Muscle of arm (tissue), 12 donors: ENCODE measurements around the gene PATJ. TPM values are rescaled to one million over a fixed set of nuclear protein-coding genes. Genes with fewer than 3 reads are reported as not detected.
"Not testable (repeated sequence)": the region's sequence is repeated elsewhere in the genome, so short reads cannot be mapped to it uniquely, and the experiment has no call there.

ENCODE experiments used
- DNase-seq: peaks from one replicate; pipeline ENCODE4 v3.0.0-alpha.2; 2013
- polyA plus RNA-seq, 12 donors: library from polyadenylated mRNA; unstranded; fragments of 120-200 nt; gene quantifications; one replicate each; pipeline ENCODE4 v1.2.1, GENCODE V29; 2013; ENCODE audit not compliant: insufficient read length in 12 of 12

The PATJ gene
- polyA plus RNA-seq, 12 donors: 2.3 to 17.1 (median 4.1) TPM; not detected in 1

DNA sequence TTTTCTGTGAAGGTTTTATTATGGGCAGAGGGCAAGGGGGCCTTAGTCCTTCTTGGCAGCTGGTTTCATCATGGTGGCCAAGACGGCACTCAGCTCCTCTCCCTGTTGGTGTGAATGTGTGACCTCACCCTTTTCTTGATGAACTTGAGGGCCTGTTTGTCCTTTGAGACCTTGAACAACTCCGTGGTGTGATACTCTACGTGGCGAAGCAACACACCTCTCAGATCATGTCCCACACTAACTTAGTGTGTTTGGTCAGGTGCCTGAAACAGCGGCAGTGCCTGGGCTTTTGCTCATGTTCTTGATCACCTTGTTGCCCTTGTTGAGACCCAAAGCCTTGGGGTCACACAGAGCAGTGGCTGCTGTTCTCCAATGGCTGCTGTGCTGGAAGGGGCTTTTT is 465.8 kb downstream of the PATJ start:
- no peak for DNase-seq

DNA sequence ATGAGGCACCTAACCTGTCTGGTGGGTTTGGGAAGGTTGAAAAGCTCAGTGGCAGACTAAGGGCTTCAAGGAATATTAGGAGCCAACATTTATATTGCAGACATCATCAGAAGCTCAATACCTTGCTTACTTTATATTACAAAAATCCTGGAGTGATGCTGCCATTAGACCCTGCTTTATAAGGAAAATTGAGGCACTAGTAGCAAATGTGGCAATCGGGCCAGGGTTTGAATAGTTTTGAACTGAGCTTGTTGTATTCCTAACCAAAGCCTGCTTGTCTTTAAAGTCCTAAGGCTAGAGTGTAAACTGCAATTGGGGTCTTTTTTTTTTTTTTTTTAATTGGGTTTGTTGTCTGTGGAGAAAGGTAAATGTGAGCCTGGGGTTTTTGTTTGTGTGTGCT is 466.7 kb downstream of the PATJ start:
- DNase-seq: no peak

DNA sequence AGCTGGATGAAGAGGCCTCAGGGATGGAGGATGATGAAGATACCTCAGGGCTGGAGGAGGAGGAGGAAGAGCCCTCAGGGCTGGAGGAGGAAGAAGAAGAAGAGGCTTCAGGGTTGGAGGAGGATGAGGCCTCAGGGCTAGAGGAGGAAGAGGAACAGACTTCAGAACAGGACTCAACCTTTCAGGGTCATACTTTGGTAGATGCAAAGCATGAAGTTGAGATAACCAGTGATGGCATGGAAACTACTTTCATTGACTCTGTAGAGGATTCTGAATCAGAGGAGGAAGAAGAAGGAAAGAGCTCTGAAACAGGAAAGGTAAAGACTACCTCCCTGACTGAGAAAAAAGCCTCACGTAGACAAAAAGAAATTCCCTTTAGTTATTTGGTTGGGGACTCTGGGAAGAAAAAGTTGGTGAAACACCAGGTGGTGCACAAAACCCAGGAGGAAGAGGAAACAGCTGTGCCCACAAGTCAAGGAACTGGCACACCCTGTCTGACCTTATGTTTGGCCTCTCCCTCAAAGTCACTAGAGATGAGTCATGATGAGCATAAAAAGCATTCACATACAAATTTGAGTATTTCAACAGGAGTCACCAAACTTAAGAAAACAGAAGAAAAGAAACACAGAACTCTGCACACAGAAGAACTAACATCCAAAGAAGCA is 467.8 kb downstream of the PATJ start:
- no peak for DNase-seq

DNA sequence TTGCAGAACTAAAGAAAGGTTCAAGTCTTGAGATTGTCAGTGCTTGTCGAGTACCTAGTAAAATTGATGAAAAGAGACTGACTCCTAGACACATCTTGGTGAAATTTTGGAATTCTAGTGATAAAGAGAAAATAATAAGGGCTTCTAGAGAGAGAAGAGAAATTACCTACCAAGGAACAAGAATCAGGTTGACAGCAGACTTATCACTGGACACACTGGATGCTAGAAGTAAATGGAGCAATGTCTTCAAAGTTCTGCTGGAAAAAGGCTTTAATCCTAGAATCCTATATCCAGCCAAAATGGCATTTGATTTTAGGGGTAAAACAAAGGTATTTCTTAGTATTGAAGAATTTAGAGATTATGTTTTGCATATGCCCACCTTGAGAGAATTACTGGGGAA is 468.7 kb downstream of the PATJ start:
- DNase-seq: no peak

DNA sequence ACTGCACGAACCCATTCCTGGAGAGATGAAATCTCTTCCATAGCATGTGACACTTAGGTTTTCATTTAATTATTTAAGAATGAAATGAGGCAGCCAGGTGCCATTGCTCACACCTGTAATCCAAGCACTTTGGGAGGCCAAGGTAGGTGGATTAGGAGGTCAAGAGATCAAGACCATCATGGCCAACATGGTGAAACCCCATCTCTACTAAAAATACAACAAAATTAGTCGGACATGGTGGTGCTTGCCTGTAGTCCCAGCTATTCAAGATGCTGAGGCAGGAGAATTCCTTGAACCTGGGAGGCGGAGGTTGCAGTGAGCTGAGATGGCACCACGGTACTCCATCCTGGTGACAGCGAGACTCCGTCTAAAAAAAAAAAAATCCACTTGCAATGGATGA is 470.1 kb downstream of the PATJ start:
- no peak for DNase-seq

DNA sequence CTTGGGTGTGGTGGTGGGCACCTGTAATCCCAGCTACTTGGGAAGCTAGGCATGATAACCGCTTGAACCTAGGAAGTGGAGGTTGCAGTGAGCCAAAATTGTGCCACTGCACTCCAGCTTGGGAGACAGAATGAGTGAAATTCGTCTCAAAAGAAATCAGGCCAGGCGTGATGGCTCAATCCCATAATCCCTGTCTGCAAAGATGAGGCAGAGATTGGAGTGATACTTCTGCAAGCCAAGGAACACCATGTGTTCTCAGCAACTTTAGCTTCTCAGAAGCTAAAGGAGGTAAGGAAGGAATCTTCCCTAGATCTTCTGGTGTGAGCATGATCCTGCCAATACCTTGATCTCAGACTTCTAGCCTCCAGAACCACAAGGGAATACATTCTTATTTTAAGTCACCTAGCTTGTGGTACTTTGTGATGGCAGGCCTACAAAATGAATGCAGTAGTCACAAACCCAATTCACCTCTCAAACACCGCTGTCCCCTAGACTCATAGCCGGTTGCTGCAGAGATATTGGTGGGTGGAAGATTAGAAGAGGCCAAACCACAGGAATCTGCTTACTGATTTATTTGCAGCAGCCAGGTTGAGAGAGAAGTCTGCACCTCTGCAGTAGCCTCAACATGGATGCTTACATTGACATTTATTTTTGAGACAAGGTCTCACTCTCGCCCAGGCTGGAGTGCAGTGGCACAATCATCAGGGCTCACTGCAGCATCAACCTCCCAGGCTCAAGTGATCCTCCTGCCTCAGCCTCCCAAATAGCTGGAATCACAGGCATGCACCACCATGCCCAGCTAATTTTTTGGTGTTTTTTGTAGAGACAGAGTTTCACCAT is 471.0 kb downstream of the PATJ start:
- no peak for DNase-seq

DNA sequence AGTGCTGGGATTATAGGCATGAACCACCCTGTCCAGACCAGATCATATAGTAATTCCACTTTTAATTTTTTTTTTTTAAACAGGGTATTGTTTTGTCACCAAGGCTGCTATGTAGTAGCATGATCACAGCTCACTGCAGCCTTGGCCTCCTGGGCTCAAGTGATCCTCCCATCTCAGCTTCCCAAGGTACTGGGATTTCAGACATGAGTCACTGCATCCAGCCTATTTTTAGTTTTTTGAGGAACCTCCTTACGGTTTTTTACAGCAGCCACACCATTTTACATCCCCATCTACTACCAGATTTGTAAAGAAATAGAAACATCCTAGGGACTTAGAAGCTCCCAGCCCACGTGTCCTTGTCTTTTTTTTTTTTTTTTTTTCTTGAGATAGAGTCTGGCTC is 476.3 kb downstream of the PATJ start:
- no peak for DNase-seq

DNA sequence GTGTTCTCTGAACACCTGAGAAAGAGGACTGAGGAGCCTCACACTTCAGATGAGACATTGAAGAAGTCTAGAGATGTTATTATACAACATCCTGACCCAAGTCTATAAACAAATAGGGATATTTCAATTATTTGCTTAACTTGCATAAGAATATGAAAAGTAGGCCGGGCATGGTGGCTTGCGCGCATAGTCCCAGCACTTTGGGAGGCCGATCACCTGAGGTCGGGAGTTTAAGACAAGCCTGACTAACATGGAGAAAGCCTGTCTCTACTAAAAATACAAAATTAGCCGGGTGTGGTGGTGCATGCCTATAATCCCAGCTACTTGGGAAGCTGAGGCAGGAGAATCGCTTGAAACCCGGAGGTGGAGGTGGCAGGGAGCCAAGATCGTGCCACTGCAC is 478.2 kb downstream of the PATJ start:
- not testable (repeated sequence) for DNase-seq

DNA sequence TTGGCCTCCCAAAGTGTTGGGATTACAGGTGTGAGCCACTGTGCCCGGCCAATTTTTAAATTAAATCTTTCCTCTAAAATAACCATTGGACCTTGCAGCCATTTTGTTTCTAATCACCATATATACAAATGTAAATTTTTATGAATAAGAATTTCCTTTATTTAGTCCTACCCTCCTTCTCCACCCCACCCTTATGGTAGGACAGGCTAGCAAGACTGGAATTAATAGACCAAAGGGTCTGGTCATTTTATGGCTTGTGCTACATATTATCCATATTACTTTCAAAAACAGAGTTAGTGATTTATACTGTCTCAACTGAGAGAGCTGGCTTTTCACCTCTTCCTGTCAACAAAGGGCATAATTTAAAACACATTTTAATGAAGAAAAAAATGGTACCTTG is 478.9 kb downstream of the PATJ start:
- no peak for DNase-seq

DNA sequence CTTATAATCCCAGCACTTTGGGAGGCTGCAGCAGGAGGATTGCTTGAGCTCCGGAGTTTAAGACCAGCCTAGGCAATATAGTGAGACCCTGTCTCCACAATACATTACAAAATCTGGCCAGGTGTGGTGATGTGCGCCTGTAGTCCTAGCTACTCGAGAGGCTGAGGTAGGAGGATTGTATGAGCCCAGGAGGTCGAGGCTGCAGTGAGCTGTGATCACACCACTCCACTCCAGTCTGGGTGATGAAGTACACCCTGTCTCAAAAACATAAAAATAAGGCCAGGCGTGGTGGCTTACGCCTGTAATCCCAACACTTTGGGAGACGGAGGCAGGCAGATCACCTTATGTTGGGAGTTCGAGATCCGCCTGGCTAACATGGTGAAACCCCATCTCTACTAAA is 480.0 kb downstream of the PATJ start:
- DNase-seq: no peak

DNA sequence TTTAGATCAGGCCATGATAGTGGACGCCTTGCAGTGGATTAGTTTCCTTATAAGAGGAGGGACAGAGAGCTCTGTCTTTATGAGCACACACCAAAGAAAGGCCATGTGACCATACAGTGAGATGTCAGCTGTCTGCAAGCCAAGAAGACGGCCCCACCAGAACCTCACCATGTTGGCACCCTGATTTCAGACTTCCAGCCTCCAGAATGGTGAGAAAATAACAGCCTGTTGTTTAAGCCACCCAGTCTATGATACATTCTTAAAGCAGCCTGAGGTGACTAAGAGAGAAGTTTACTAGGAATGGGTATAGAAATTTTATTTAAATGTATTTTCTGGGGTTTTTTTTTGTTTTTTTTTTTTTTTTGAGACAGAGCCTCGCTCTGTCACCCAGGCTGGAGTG is 481.9 kb downstream of the PATJ start:
- DNase-seq: no peak

DNA sequence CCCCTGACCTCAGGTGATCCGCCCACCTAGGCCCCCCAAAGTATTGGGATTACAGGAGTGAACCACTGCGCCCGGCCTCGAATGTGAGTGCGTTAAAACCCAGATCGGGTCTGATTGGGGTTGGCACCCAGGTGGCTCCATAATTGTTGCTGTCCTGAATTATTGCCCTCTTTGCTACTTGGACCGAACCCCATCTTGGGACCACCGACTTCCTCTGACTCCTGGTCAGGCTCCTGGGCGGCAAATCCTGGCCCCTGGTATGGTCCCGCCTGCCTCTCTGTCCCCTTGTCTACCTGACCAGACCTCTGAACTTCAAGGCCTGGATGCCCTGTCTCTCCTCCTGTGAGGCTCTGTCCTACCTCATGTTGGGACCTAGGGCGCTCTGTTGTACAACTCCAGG is 485.2 kb downstream of the PATJ start:
- DNase-seq: no peak

Other genes with a start within 250 kb of the PATJ start
- gene TM2D1, start 17.3 kb upstream of the PATJ start, polyA plus RNA-seq: 10 to 100 TPM in 11 of 12 donors, not detected in 1; 44.9 to 80.1 (median 62.9) TPM